GM23338 (cell line): Measurements from ENCODE around the gene HJURP. TPM values are rescaled to one million over a fixed set of nuclear protein-coding genes. Genes with fewer than 3 reads are reported as not detected.

ENCODE experiments used
- EZH2phosphoT487 ChIP-seq: fragments of 200-600 bp; sonication (generic); IDR thresholded peaks from one replicate; pipeline ENCODE4 v1.8.1; 2018; ENCODE audit warnings: antibody characterized with exemption; ENCODE audit not compliant: unreplicated experiment
- ZNF331 ChIP-seq: fragments of 250-450 bp; sonication (Bioruptor Pico); IDR thresholded peaks from 2 replicates; pipeline ENCODE4 v1.5.0; 2020; ENCODE audit warnings: low read depth, mild to moderate bottlenecking, moderate library complexity
- ZNF462 ChIP-seq: fragments of 250-450 bp; sonication (Bioruptor Pico); IDR thresholded peaks from 2 replicates; pipeline ENCODE4 v1.5.0; 2020; ENCODE audit warnings: mild to moderate bottlenecking, moderate library complexity
- polyA plus RNA-seq: library from polyadenylated mRNA; unstranded; fragments of >200 nt; fragmentation: Nextera tagmentation; extraction: Ambion mirVana; gene quantifications from 2 replicates; pipeline ENCODE4 v1.2.1, GENCODE V29; 2016
- total RNA-seq: library from RNA; depleted of rRNA; stranded (reverse); fragments of >200 nt; shearing (Covaris generic); gene quantifications from 2 replicates; pipeline ENCODE4 v1.2.3, GENCODE V29; 2014; rRNA removed

HJURP gene
- total and polyA plus RNA-seq, 2 experiments from 2014 or later, result 42.9 to 49.2 TPM

GRCh38 chr2:233789554-233789953, 64.8 kb downstream of the HJURP start (continued):
- TF ChIP-seq ZNF462 (CRISPR knock-in tag) (no peak), EZH2phosphoT487 (no peak), ZNF331 (CRISPR knock-in tag) (no peak)

Other genes with a start within 250 kb of the HJURP start
- gene UGT1A8, start 236.9 kb downstream of the HJURP start, total RNA-seq, result 0.45 TPM in 1 of 2 replicates, not detected in the other
- gene UGT1A8, start 236.9 kb downstream of the HJURP start, polyA plus RNA-seq, result not detected in 2 replicates
- 0.23 TPM in 1 of 2 replicates, not detected in the other for gene UGT1A10, start 218.1 kb downstream of the HJURP start, total RNA-seq
- not detected in 2 replicates for gene UGT1A10, start 218.1 kb downstream of the HJURP start, polyA plus RNA-seq
- gene UGT1A9, start 182.6 kb downstream of the HJURP start, total RNA-seq, result not detected in 2 replicates
- not detected in 2 replicates for gene UGT1A9, start 182.6 kb downstream of the HJURP start, polyA plus RNA-seq
- not detected in 2 replicates for gene UGT1A7, start 172.6 kb downstream of the HJURP start, total RNA-seq
- not detected in 2 replicates for gene UGT1A7, start 172.6 kb downstream of the HJURP start, polyA plus RNA-seq
- gene UGT1A6, start 161.6 kb downstream of the HJURP start, total RNA-seq, result not detected in 2 replicates
- not detected in 2 replicates for gene UGT1A6, start 161.6 kb downstream of the HJURP start, polyA plus RNA-seq
- not detected in 2 replicates for gene UGT1A5, start 141.6 kb downstream of the HJURP start, total RNA-seq
- not detected in 2 replicates for gene UGT1A5, start 141.6 kb downstream of the HJURP start, polyA plus RNA-seq
- gene UGT1A4, start 135.8 kb downstream of the HJURP start, total RNA-seq, result not detected in 2 replicates
- gene UGT1A4, start 135.8 kb downstream of the HJURP start, polyA plus RNA-seq, result not detected in 2 replicates
- not detected in 2 replicates for gene UGT1A3, start 125.5 kb downstream of the HJURP start, total RNA-seq
- gene UGT1A3, start 125.5 kb downstream of the HJURP start, polyA plus RNA-seq, result not detected in 2 replicates
- not detected in 2 replicates for gene UGT1A1, start 94.3 kb downstream of the HJURP start, total RNA-seq
- not detected in 2 replicates for gene UGT1A1, start 94.3 kb downstream of the HJURP start, polyA plus RNA-seq
- gene MROH2A, start 76.2 kb downstream of the HJURP start, total RNA-seq, result not detected in 2 replicates
- not detected in 2 replicates for gene MROH2A, start 76.2 kb downstream of the HJURP start, polyA plus RNA-seq
- gene TRPM8, start 62.8 kb upstream of the HJURP start, total RNA-seq, result 0.14 and 1.4 TPM in 2 replicates
- 0.11 TPM in 1 of 2 replicates, not detected in the other for gene TRPM8, start 62.8 kb upstream of the HJURP start, polyA plus RNA-seq
- gene SPP2, start 196.2 kb upstream of the HJURP start, total RNA-seq, result not detected in 2 replicates
- gene SPP2, start 196.2 kb upstream of the HJURP start, polyA plus RNA-seq, result not detected in 2 replicates